Right lobe of liver (tissue), 6 donors: ENCODE data around the gene ACACA. TPM values are rescaled to one million over a fixed set of nuclear protein-coding genes. Genes with fewer than 3 reads are reported as not detected.

ENCODE experiments used
- ATAC-seq, 4 donors: fragments of 200-7000 bp; cut with Tn5 transposase; one replicate each; pipeline ENCODE4 v1.9.1; 2020; ENCODE audit warnings: mild to moderate bottlenecking in 4 of 4, moderate library complexity in 4 of 4
- DNase-seq, 3 donors: peaks; one replicate each; pipeline ENCODE4 v3.0.0-alpha.2; 2020
- H3K27ac ChIP-seq, 3 donors: fragments of 200-600 bp; one replicate each; pipeline ENCODE4 v1.8.0; 2022
- H3K27me3 ChIP-seq, 2 donors: fragments of 200-600 bp; one replicate each; pipeline ENCODE4 v1.8.0; 2022
- H3K36me3 ChIP-seq, 4 donors: fragments of 200-600 bp; sonication (generic) in 1 of 4; one replicate each; pipeline versions ENCODE4 v1.5.1 to v1.8.0; 2017 to 2022; ENCODE audit warnings: control low read depth in 1 of 4
- H3K4me1 ChIP-seq, 4 donors: fragments of 200-600 bp; sonication (generic) in 1 of 4; one replicate each; pipeline versions ENCODE4 v1.5.1 to v1.8.0; 2017 to 2022; ENCODE audit warnings: control low read depth in 1 of 4
- H3K4me3 ChIP-seq, 3 donors: fragments of 200-600 bp; one replicate each; pipeline ENCODE4 v1.8.0; 2022
- H3K9me3 ChIP-seq, 4 donors: fragments of 200-600 bp; sonication (generic) in 1 of 4; one replicate each; pipeline versions ENCODE4 v1.5.1 to v1.8.0; 2017 to 2022; ENCODE audit warnings: control low read depth in 1 of 4
- POLR2A ChIP-seq: fragments of 450-650 bp; IDR thresholded peaks from one replicate; pipeline ENCODE4 v1.6.1; 2017; ENCODE audit warnings: antibody characterized with exemption, mild to moderate bottlenecking
- WGBS: methylation state at CpG from one replicate; pipeline ENCODE4 v1.1.6; 2018; ENCODE audit warnings: low coverage, low lambda C conversion rate; ENCODE audit not compliant: insufficient coverage; ENCODE audit errors: missing lambda C conversion rate; 5-methylcytosine and 5-hydroxymethylcytosine counted together
- intact Hi-C, 2 donors: fragments of 100-400 bp; cut with DNase I; formaldehyde crosslinking; loops; one replicate each; pipeline versions ENCODE4 v1.11.2 to v1.14.1; 2022
- total RNA-seq, 6 experiments: library from RNA; depleted of rRNA in 2 of 6; stranded (reverse); fragments of >200 nt in 2 of 6; fragmentation: NEBNext Ultra II Directional in 3 of 6; extraction: Animal tissue kit (Norgen Biotek cat#: 25700) in 3 of 6; gene quantifications; one replicate each; pipeline versions ENCODE4 v1.1.0 to v1.2.4, GENCODE V29; 2016 to 2023
- TF ChIP-seq, protein P1 (sequence below), 4 donors: fragments of 200-600 bp in 3 of 4; fragments of 450-650 bp in 1 of 4; IDR thresholded peaks; one replicate each; pipeline versions ENCODE4 v1.5.1 to v1.8.0; 2016 to 2022; ENCODE audit warnings: antibody characterized with exemption in 4 of 4, mild to moderate bottlenecking in 2 of 4
- donor health status: DM: no; HTN: yes; CAD: no.
- donor health status: DM: no; HTN: no; CAD: no.
- donor health status: DM: no; HTN: no; CAD: no.
- donor health status: DM: no; HTN: yes; CAD: no.
- donor health status: DM: no; HTN: yes; CAD: no.

Gene ACACA
- total RNA-seq, 6 experiments from 2014 or later: 14.6 to 56.4 (median 27.1) TPM

DNA sequence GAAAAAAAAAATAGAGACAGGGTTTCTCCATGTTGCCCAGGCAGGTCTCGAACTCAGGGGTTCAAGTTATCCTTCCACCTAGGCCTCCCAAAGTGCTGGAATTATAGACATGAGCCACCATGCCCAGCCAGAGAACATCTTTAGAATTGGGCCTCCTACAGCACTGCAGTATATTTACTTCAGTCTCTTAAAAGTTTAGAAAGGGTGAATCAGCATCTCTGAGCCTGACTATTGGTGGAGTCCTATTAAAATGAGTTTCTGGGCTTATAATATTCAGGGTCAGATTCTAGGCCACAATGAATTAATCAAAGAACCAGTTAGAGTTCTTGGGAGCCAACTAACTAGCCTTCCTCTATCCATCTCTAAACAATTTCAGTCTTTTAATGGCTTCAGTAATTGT lies 22.8 kb upstream of the ACACA start:
- ATAC-seq (no peak), DNase-seq (no peak)
- H3K27ac ChIP-seq: no peak overlapping the region
- 88% methylated on average over 1 of the region's 1 CpG for WGBS
- H3K36me3 ChIP-seq: peaks cover 0 to 43% (median 24%) of the 10 kb centered on the region in 4 donors
- intact Hi-C loops: no loop called here
- no peaks in the 10 kb centered on the region for H3K4me1 ChIP-seq
- H3K4me3 ChIP-seq: no peak overlapping the region
- H3K27me3 ChIP-seq: no peaks in the 10 kb centered on the region
- no peak for TF ChIP-seq POLR2A
- TF ChIP-seq, protein P1, sequence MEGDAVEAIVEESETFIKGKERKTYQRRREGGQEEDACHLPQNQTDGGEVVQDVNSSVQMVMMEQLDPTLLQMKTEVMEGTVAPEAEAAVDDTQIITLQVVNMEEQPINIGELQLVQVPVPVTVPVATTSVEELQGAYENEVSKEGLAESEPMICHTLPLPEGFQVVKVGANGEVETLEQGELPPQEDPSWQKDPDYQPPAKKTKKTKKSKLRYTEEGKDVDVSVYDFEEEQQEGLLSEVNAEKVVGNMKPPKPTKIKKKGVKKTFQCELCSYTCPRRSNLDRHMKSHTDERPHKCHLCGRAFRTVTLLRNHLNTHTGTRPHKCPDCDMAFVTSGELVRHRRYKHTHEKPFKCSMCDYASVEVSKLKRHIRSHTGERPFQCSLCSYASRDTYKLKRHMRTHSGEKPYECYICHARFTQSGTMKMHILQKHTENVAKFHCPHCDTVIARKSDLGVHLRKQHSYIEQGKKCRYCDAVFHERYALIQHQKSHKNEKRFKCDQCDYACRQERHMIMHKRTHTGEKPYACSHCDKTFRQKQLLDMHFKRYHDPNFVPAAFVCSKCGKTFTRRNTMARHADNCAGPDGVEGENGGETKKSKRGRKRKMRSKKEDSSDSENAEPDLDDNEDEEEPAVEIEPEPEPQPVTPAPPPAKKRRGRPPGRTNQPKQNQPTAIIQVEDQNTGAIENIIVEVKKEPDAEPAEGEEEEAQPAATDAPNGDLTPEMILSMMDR (IDR thresholded peaks at IDR 0.05): no peak
- H3K9me3 ChIP-seq: no peaks in the 10 kb centered on the region

DNA sequence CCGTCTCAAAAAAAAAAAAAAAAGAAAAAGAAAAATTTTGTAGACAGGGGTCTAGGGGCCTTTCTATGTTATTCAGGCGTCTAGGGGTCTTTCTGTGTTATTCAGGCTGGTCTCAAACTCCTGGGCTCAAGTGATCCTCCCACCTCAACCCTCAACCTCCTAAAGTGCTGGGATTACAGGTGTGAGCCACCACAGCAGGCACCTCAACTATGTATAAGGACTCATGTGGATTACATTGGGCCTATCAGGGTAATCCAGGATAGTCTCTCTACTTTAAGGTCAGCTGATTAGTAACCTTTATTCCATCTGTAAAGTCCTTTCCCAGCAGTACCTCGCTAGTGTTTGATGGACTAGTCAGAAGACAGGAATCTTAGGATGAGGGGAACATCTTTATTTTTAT lies 22.4 kb upstream of the ACACA start:
- no peak for DNase-seq
- Histone ChIP-seq H3K9me3 (no peaks in the 10 kb centered on the region), H3K27me3 (no peaks in the 10 kb centered on the region), H3K4me1 (no peaks in the 10 kb centered on the region), H3K4me3 (no peak overlapping the region), H3K36me3 (peaks cover 0 to 43% (median 25%) of the 10 kb centered on the region in 4 donors), H3K27ac (no peak overlapping the region)
- intact Hi-C loops: no loop called here
- WGBS: 100% methylated on average over 3 of the region's 3 CpGs
- ATAC-seq: no peak
- TF ChIP-seq, protein P1 (IDR thresholded peaks at IDR 0.05): no peak
- no peak for TF ChIP-seq POLR2A

DNA sequence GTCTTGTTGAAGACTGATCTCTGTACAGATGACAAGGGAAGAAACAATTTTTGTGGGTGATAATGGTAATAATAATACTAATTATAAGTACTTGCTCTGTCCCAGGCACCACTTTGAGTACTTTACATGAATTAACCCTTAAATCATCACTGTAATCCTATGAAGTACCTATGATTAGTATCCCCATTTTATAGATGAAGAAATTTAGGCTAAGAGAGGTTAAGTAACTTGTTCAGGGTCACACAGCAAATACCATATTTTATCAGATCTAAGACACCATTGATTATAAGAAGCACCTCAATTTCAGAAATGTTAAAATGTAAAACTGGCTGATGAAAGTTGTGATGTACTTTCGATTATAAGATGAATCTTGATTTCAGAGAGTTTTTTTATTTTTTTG lies 18.6 kb upstream of the ACACA start:
- intact Hi-C loops: no loop called here
- WGBS: 100% methylated on average over 1 of the region's 1 CpG
- H3K27me3 ChIP-seq: no peaks in the 10 kb centered on the region
- no peaks in the 10 kb centered on the region for H3K9me3 ChIP-seq
- DNase-seq (no peak), ATAC-seq (no peak)
- TF ChIP-seq, protein P1 (IDR thresholded peaks at IDR 0.05): no peak
- no peak for TF ChIP-seq POLR2A
- no peak overlapping the region for H3K4me3 ChIP-seq
- H3K27ac ChIP-seq: no peak overlapping the region
- H3K4me1 ChIP-seq: no peaks in the 10 kb centered on the region
- H3K36me3 ChIP-seq: peaks cover 0 to 38% (median 23%) of the 10 kb centered on the region in 4 donors

DNA sequence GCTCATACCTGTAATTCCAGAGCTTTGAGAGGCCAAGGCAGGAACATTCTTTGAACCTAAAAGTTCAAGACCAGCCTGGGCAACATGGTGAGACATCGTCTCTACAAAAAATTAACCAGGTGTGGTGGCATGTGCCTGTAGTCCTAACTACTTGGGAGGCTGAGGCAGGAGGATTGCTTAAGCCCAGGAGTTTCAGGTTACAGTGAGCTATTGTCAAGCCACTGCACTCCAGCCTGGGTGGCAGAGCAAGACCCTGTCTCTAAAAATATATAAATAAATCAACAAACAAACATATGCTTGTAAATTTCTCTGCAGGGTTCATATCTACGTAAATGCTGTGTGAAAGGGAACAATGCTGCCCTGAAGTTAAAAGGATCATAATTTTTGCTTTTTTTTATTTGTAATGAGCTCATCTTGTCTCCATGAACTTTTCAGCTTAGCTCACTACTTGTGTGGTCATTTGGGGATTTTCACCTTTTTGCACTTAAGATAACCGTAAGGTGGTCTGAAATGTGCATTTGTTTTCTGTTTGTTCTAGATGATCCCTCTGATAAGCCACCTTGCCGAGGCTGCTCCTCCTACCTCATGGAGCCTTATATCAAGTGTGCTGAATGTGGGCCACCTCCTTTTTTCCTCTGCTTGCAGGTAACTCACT lies 16.5 kb upstream of the ACACA start:
- 76% methylated on average over 4 of the region's 4 CpGs for WGBS
- H3K36me3 ChIP-seq: peaks cover 0 to 35% (median 22%) of the 10 kb centered on the region in 4 donors

More for the DNA sequence above, 16.5 kb upstream of the ACACA start:
- intact Hi-C loops: no loop called here
- Histone ChIP-seq H3K27ac (no peak overlapping the region), H3K9me3 (no peaks in the 10 kb centered on the region), H3K27me3 (no peaks in the 10 kb centered on the region), H3K4me1 (no peaks in the 10 kb centered on the region), H3K4me3 (no peak overlapping the region)
- TF ChIP-seq POLR2A: no peak
- TF ChIP-seq, protein P1 (IDR thresholded peaks at IDR 0.05): no peak
- ATAC-seq (no peak), DNase-seq (no peak)
